Measurements from ENCODE around the gene P2RX3.
"Not testable (repeated sequence)": the region's sequence is repeated elsewhere in the genome, so short reads cannot be mapped to it uniquely, and the experiment has no call there.

Gene P2RX3

GRCh38 chr11:57338142-57338541, at the start of gene P2RX3:
TSS of gene P2RX3 (plus strand) at chr11:57338352. CDS start at chr11:57338551, 199 bp downstream.
- DNase-seq, result no peak

- DNase-seq, result peak; percentile 77
Measured at GRCh38 chr11:57288771-57289579, 49.2 kb upstream of the P2RX3 start.

- DNase-seq, result no peak
Measured at GRCh38 chr11:57290288-57290687, 47.9 kb upstream of the P2RX3 start.

- DNase-seq, result peak; percentile 40
Measured at GRCh38 chr11:57294225-57295131, 43.7 kb upstream of the P2RX3 start.

DNA sequence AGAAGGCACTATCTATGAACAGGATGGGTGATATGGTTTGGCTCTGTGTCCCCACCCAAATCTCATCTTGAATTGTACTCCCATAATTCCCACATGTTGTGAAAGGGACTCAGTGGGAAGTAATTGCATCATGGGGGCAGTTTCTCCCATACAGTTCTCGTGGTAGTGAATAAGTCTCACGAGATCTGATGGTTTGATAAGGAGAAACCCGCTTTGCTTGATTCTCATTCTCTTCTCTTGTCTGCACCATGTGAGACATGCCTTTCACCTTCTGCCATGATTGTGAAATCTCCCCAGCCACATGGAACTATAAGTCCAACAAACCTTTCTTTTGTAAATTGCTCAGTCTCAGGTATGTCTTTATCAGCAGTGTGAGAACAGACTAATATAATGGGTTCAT, 41.9 kb upstream of the P2RX3 start:
- not testable (repeated sequence) for DNase-seq

DNA sequence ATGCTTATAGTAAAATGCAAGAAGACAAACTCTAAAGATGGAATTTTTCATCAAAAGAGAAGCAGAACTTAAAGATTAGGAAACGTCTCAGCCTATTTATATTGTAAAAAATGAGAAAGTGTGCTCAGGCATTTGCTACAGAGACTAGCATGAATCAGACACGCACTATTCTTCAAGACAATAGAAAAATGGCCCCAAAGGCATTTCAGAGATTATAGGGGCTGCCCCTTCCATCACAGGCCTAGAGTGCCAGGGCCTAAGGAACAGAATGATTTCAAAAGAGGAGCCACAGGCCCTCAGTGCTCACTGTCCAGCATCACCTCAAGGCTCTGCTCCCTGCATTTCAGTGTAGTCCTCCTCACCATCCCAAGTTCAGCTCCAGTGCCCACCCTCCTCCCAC, 40.9 kb upstream of the P2RX3 start:
- no peak for DNase-seq

DNA sequence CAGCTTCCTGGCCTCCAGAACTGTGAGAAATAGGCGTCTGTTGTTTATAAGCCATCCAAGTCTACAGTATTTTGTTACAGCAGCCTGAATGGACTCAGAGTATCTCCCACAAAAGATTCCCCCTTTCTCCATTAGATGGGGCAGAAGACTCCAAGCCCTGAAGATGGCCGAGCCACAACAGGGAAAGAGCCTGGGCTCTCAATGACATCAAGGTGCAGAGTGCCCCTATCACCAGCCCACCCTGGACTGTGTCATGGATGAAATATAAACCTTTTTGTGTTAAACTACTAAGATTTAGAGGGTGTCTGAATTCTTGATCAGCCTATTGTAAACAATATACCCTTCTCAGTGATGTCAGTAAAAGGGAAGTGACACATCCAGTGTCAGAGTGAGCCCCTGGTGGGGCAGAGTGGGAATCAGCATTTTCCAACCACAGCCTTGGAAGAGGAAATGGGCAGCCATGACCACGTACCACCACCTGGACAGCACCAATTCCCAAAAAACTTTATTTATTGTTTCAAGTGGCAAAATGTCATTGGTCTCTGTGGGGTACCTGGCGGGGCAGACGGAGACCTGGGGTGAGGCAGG, 38.9 kb upstream of the P2RX3 start:
- DNase-seq, result no peak

GRCh38 chr11:57300785-57301184, 37.4 kb upstream of the P2RX3 start:
- no peak for DNase-seq

- DNase-seq, result no peak
Measured at GRCh38 chr11:57301711-57302423, 36.3 kb upstream of the P2RX3 start.

GRCh38 chr11:57302489-57302888, 35.7 kb upstream of the P2RX3 start:
- DNase-seq, result no peak

DNA sequence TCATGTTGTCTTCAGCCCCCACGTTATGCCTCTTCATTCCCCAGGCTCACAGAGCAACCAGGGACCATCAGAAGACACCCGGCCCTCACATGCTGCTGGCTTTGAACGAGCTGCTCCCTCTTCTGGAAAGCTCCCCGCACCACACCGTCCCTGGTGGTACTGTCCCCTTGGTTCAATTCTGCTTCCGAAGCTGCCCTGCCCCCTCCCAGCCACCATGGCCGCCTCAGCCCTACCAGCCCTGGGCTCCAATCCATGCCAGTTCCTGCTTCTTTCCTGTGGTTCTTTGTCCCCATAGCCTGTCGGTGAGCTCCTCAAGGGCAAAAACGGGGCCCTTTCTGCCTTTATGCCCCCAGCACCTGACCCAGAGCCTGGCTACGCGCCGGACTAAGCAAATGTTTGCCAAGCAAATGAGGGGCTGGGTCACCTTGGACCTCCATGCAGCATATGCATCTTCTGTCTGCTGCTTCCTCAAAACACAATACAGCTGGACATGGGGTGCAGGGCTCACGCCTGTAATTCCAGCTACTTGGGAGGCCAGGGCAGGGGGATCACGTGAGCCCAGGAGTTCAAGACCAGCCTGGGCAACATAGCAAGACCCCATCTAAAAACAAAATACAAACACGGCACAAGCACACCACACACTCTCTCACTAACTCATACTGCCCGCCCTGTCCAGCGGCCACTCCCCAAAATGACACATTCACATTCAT, 34.7 kb upstream of the P2RX3 start:
- no peak for DNase-seq

DNA sequence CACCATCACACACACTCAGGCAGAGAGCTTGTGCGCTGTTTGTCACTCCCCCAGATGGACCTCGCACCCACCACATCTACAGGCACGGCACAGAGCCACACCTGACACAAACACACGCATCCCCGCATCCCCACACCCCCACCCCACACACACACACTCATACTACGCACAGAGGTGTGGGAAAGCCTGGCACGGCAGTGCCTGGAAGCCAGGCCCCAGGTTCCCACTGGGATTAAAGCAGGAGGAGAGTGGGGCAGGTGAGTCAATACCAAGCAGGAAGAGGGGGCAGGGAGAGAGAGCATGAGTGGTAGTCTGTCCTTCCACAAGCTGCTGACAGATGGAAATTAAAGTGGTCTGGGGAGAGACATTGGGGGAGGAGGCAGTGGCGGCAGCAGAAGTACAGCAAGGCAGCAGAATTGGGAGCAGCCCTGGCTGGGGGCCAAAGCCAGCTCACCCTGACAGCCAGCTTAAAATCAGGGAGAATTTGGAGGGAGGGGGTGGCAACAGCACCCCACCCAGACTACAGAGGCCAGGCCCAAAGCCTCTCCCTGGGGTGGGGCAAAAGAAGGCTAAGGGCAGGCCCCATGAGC, 34.1 kb upstream of the P2RX3 start:
- peak; percentile 93 for DNase-seq

DNA sequence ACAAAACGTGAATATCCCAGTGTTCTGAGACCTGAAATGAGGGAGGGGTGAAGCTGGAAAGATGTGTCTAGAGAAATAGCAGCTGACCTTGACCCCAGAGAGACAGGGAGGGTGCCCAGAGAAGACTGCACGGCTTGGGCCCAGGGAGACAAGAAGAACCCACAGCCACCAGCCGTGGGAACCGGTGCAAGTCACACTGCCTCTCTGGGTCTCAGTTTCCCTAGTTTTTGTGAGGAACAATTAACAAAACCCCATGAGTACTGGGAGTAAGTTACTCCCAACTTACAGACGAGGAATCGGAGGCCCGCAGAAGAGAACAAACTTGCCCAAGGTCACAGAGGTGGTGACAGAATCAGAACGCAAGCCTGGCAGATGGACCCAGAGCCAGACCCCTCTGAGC, 32.6 kb upstream of the P2RX3 start:
- DNase-seq, result no peak

DNA sequence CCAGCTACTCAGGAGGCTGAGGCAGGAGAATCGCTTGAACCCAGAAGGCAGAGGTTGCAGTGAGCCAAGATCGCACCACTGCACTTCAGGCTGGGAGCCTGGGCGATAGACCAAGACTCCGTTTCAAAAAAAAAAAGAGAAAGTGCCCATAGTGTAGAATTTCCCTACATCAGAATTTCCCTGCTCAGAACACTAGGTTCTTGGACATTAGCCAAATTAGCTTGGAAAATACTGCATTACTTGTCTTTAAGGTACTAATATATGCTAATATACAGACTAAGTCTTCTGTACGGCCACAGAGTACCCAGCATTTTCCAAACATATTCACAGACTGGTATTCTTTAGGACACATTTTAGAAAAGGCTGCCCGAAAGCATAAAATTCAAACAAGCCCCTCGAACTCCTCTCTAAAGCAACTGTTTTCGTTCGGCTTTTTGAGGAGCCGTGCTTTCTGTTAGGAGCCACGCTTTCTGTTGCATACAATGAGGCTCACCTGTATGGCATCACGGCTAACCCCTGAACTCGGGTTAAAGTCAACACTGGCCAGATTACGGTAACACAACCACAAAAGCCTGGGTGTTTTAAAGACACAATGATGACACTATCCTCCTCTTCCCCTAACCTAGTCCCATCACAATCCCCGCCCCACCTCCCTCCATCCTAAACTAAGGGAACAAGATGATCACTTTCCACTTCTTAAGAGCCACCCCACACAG, 31.8 kb upstream of the P2RX3 start:
- no peak for DNase-seq

- DNase-seq, result no peak
Measured at GRCh38 chr11:57306940-57307565, 31.1 kb upstream of the P2RX3 start.

- DNase-seq, result no peak
Measured at GRCh38 chr11:57307666-57308270, 30.4 kb upstream of the P2RX3 start.

DNA sequence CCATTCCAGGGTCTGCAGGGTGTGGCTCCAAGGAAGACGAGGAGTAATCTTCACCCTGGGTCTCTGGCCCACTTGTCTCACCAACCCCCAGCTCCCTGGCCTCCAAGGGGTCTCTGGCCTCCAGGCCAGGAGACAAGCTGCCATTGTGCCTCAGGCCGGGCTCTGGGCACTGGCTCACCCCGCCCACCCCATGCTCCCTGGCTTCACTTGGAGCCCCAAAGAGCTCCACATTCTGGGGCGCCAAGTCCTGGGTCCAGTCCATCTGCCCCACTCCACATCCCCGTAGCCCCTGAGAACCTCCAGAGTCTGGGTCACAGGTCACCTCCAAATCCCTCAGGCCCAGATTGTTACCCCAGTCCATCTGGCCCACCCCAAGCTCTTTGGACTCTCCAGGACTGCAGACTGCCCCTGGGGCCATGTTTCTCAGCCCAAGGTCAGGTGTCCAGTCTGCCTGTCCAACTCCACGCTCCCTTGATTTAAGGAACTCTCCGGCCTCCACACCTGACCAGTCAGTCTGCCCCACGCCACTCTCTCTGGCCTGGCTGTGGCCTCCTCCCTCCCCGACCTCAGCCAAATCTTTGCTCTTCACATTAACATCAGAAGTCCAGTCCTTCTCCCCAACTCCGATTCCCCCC, 29.6 kb upstream of the P2RX3 start:
- DNase-seq, result no peak

- no peak for DNase-seq
Measured at GRCh38 chr11:57309106-57310059, 28.8 kb upstream of the P2RX3 start.
